Astrocyte of the spinal cord (primary cell): ENCODE measurements around the gene TPK1.
"Not testable (repeated sequence)": the region's sequence is repeated elsewhere in the genome, so short reads cannot be mapped to it uniquely, and the experiment has no call there.

Source experiments
- DNase-seq: peaks from one replicate; pipeline ENCODE4 v3.0.0; 2011; ENCODE audit warnings: low read depth, low spot score
- H3K4me3 ChIP-seq: 2 replicates; pipeline ENCODE4 v1.5.1; 2011; ENCODE audit warnings: low read depth, mild to moderate bottlenecking, low read length, moderate library complexity
- in situ Hi-C: cut with HindIII; loops from 2 replicates; pipeline ENCODE4 v1.10.0; 2017; ENCODE audit warnings: low sequenced_read_pairs
- TF ChIP-seq, protein P1 (sequence below): IDR thresholded peaks from 2 replicates; pipeline ENCODE4 v1.5.1; 2012; ENCODE audit warnings: low read depth, mild to moderate bottlenecking, low read length, inconsistent platforms

The TPK1 gene

DNA sequence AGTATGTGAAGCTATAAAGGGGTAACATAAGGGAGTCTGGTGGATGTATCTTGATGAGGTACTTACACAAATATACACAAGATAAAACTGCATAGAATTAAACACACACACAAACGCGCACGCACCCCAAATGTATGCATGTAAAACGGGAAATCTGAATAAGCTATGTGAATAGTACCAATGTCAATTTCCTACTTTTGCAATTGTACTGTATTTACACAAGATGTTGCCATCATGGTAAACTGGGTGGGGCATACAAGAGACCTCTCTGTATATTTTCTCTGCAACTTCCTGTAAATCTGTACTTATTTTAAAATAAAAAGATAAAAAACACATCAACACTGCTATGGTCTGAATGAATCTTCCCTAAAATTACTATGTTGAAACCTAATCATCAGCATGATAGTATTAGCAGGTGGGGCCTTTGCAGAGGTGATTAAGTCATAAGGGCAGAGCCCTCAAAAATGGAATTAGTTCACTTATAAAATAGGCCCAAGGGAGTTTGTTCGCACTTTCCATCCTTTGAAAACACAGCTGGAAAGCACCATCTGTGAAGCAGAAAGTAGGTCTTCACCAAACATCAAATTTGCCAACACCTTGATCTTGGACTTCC, 30.1 kb downstream of the TPK1 start:
- TF ChIP-seq, protein P1, sequence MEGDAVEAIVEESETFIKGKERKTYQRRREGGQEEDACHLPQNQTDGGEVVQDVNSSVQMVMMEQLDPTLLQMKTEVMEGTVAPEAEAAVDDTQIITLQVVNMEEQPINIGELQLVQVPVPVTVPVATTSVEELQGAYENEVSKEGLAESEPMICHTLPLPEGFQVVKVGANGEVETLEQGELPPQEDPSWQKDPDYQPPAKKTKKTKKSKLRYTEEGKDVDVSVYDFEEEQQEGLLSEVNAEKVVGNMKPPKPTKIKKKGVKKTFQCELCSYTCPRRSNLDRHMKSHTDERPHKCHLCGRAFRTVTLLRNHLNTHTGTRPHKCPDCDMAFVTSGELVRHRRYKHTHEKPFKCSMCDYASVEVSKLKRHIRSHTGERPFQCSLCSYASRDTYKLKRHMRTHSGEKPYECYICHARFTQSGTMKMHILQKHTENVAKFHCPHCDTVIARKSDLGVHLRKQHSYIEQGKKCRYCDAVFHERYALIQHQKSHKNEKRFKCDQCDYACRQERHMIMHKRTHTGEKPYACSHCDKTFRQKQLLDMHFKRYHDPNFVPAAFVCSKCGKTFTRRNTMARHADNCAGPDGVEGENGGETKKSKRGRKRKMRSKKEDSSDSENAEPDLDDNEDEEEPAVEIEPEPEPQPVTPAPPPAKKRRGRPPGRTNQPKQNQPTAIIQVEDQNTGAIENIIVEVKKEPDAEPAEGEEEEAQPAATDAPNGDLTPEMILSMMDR: no peak
- no peak overlapping the region for H3K4me3 ChIP-seq
- in situ Hi-C loops: no loop called here
- DNase-seq: no peak

DNA sequence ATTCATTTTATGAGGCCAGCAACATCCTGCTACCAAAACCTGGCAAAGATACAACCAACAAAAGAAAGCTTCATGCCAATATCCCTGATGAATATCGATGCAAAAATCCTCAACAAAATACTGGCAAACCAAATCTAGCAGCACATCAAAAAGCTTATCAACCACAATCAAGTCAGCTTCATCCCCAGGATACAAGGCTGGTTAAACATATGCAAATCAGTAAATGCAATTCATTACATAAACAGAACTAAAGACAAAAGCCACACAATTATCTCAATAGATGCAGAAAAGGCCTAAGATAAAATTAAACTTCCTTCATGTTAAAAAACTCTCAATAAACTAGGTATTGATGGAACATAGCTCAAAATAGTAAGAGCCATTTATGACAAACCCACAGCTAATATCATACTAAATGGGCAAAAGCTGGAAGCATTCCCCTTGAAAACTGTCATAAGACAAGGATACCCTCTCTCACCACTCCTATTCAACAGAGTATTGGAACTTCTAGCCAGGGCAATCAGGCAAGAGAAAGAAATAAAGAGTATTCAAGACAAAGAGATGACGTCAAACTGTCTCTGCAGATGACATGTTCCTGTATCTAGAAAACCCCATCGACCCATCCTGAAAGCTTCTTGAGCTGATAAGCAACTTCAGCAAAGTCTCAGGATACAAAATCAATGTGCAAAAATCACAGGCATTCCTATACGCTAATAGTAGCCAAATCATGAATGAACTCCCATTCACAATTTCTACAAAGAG, 35.0 kb downstream of the TPK1 start:
- DNase-seq, H3K4me3 ChIP-seq, in situ Hi-C loops: not testable (repeated sequence)

DNA sequence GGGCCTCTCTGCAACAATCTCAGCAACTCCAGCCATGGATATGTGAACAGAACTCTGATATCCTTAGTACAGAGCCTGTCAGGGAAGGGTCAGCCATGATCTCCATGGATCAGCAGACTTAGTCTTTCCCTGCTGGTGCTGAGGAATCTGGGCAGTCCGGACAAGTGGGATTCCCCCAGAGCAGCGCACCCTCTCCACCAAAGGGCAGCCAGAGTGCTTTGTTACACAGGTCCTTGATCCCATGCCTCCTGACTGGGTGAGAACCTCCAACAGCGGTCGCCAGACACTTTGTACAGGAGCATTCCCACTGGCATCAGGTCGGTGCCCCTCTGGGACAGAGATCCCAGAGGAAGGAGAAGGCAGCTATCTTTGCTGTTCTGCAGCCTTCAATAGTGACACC, 38.9 kb downstream of the TPK1 start:
- no peak overlapping the region for H3K4me3 ChIP-seq
- DNase-seq: no peak
- in situ Hi-C loops: no loop called here
- TF ChIP-seq, protein P1: no peak

DNA sequence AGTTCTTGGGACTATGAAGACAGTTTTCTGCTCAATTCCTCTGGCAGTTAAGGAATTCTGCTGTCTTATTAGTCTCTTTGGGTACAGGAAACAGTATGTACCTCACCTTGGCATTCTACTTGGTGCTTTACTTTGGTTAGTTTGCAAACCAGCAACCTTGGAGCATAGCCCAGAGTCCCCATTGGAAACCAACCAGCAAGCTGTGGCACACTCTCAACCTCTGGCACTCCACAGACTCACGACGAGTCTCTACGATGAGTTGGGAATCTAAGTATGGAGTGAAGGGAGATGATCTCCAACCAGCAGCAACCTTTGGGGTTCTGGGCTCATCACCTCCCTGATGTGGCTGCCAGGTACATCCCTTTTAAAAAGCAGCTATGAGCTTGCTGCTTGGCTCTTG, 43.8 kb downstream of the TPK1 start:
- no peak overlapping the region for H3K4me3 ChIP-seq
- TF ChIP-seq, protein P1: no peak
- DNase-seq: no peak
- in situ Hi-C loops: no loop called here

DNA sequence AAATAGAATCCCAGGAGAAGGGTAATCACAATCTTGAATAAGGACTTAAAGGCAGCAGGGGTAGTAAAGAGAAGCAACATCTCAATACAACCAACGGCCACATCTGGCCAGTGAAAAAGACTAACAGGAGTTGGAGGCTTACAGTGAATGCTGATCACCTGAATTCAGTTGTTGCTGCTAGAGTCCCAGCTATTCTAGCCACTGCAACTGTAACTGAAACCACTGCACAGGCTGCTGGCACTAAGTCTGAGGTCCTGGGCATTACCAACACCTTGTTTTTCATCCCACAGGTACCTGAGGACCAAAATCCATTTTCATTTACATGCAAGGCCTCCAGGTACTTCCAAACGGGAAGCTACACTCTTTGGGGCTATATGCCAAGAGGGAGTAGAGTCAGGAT, 44.4 kb downstream of the TPK1 start:
- no peak for DNase-seq
- H3K4me3 ChIP-seq: no peak overlapping the region
- in situ Hi-C loops: no loop called here
- TF ChIP-seq, protein P1: no peak

DNA sequence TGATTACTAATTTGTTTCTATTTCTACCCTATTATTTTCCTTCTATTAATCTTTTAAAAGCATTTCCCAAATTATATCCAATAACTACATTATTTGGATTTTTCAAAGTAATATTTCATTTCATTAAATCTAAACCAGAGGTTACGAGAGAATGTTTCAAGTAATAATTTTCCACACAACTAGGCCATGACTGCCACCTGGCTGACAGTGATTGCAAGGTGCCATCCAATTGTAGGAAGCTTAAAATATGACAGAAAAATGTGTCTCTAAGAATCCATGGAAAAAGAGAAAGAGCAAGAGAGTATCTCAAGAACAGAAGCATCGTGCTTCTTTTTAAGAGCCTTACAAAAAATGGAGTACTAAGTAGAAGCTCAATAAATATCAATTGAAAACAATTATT, 48.7 kb downstream of the TPK1 start:
- in situ Hi-C loops: no loop called here
- no peak overlapping the region for H3K4me3 ChIP-seq
- TF ChIP-seq, protein P1: no peak
- DNase-seq: no peak

DNA sequence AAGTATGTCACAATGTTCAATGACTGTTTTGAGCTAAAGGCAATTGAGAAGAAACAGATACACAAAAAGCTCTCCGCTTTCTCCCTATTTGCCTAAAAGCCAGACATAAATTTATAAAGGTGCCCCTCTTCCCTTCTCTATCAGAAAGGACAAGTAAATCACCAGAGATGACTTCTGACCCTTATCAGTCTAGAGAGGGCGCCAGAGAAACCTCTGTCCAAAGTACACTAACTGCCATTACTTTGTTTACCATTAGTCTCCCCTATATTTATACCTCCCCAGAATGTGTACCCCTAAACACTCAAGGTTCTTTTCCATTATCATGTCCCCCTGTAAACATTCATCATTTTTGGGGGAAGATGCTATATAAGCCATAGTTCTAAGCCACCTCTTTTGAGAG, 49.3 kb downstream of the TPK1 start:
- H3K4me3 ChIP-seq: no peak overlapping the region
- no peak for DNase-seq
- in situ Hi-C loops: no loop called here
- TF ChIP-seq, protein P1: no peak
